Measurements from ENCODE around the gene FUT7. TPM values are rescaled to one million over a fixed set of nuclear protein-coding genes. Genes with fewer than 3 reads are reported as not detected.

FUT7 gene, protein sequence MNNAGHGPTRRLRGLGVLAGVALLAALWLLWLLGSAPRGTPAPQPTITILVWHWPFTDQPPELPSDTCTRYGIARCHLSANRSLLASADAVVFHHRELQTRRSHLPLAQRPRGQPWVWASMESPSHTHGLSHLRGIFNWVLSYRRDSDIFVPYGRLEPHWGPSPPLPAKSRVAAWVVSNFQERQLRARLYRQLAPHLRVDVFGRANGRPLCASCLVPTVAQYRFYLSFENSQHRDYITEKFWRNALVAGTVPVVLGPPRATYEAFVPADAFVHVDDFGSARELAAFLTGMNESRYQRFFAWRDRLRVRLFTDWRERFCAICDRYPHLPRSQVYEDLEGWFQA
- not detected in 2 replicates for total RNA-seq
- not detected in 2 replicates for polyA plus RNA-seq
- not detected in 2 replicates for polyA plus RNA-seq (2012)
- polyA minus RNA-seq (ENCODE audit: low replicate concordance) = not detected in 2 replicates

GRCh38 chr9:137031904-137032640, at the start of gene FUT7:
FUT7 (minus strand) TSS chr9:137032088; CDS start chr9:137031991, 97 bp downstream.
- Histone ChIP-seq H3K4me3 (replicated peaks in 1 of 4; ENCODE audit: control extremely low read depth in 1 of 4, insufficient read depth in 1 of 4, low read depth in 3 of 4, low read length in 4 of 4) (no peak within 1 kb of the TSS), H3K27ac (ENCODE audit: insufficient read depth, low read length) (no peak within 1 kb of the TSS), H3K9ac (ENCODE audit: insufficient read depth, low read length) (no peak within 1 kb of the TSS), H3K4me2 (ENCODE audit: extremely low read depth, insufficient read depth, low read length) (no peak within 1 kb of the TSS), H4K20me1 (ENCODE audit: control insufficient read depth, extremely low read depth, insufficient read depth, low read length) (no peaks in the 10 kb centered on the region), H3K4me1 (ENCODE audit: control insufficient read depth, extremely low read depth, insufficient read depth, low read length) (peaks cover 4% of the 10 kb centered on the region), H3K79me2 (ENCODE audit: control insufficient read depth, insufficient read depth, low read length) (no peaks in the 10 kb centered on the region), H3K36me3 (ENCODE audit: control insufficient read depth, insufficient read depth, low read length) (no peaks in the 10 kb centered on the region), H3K27me3 (ENCODE audit: control insufficient read depth, insufficient read depth, low read length) (no peaks in the 10 kb centered on the region), H2AFZ (ENCODE audit: low read length) (no peak within 1 kb of the TSS), H3K9me3 (ENCODE audit: control insufficient read depth, insufficient read depth, low read depth, low read length) (no peaks in the 10 kb centered on the region)
- DNase-seq (ENCODE audit: low read depth in 2 of 2) = no peak
- TF ChIP-seq EZH2 (IDR thresholded peaks at IDR 0.05; ENCODE audit: low read length, missing control alignments) (no peak), CTCF (conservative IDR thresholded peaks at IDR 0.05 in 1 of 2, IDR thresholded peaks at IDR 0.05 in 1 of 2; ENCODE audit: low read depth in 1 of 2, low read length in 2 of 2) (no peak)

DNA sequence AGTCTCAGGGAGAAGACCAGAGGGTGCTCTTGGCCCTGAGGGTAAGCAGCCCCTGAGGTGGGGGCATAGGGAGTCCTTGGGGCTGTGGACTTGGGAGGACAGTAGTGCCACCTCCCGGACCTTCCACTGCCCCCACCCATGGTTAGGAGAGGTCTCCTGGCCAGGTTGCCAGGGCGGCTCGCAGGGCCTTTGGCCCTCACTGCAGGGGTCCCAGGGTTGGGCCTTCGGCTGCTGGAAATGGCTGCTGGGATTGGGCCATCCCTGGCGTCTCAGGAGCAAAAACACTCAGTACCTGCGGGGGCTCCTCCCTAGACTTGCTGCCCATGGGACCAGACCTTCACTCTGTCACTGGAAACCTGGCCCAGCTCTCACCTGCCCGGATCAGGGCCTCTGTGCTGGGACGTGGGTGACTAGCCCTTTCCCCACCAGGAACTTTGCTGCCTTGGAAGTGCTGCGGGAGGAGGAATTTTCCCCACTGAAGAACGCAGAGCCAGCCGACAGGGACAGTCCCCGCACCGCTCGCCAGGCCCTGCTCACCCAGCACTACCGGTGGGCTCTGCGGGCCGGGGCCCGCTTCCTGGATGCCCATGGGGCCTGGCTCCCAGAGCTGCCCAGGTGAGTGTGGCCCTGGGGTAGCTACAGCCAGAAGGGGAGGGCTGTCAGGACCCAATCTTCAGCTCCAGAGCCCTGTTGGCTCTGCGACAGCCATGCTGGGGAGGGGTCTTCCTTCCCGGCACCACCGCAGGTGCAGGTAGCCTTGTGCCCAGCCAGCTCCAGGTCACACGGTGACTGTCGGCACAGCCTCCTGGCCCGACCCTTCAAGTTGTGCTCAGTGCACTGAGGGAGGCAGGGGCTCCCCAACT, 48.6 kb upstream of the FUT7 start:
- Histone ChIP-seq H3K36me3 (ENCODE audit: control insufficient read depth, insufficient read depth, low read length) (peaks cover 40% of the 10 kb centered on the region), H3K9ac (ENCODE audit: insufficient read depth, low read length) (no peak overlapping the region), H3K27ac (ENCODE audit: insufficient read depth, low read length) (no peak overlapping the region), H3K4me2 (ENCODE audit: extremely low read depth, insufficient read depth, low read length) (no peak overlapping the region), H3K4me1 (ENCODE audit: control insufficient read depth, extremely low read depth, insufficient read depth, low read length) (peaks cover 31% of the 10 kb centered on the region), H3K27me3 (ENCODE audit: control insufficient read depth, insufficient read depth, low read length) (no peaks in the 10 kb centered on the region), H3K9me3 (ENCODE audit: control insufficient read depth, insufficient read depth, low read depth, low read length) (no peaks in the 10 kb centered on the region), H2AFZ (ENCODE audit: low read length) (no peak overlapping the region), H3K4me3 (replicated peaks in 1 of 4; ENCODE audit: control extremely low read depth in 1 of 4, insufficient read depth in 1 of 4, low read depth in 3 of 4, low read length in 4 of 4) (no peak overlapping the region), H4K20me1 (ENCODE audit: control insufficient read depth, extremely low read depth, insufficient read depth, low read length) (no peaks in the 10 kb centered on the region), H3K79me2 (ENCODE audit: control insufficient read depth, insufficient read depth, low read length) (peaks cover 22% of the 10 kb centered on the region)
- no peak for DNase-seq (ENCODE audit: low read depth in 2 of 2)
- TF ChIP-seq CTCF (conservative IDR thresholded peaks at IDR 0.05 in 1 of 2, IDR thresholded peaks at IDR 0.05 in 1 of 2; ENCODE audit: low read depth in 1 of 2, low read length in 2 of 2) (no peak), EZH2 (IDR thresholded peaks at IDR 0.05; ENCODE audit: low read length, missing control alignments) (no peak)
